ENCODE data around the gene CMA1. TPM values are rescaled to one million over a fixed set of nuclear protein-coding genes. Genes with fewer than 3 reads are reported as not detected.
"Not testable (repeated sequence)": the region's sequence is repeated elsewhere in the genome, so short reads cannot be mapped to it uniquely, and the experiment has no call there.

CMA1 gene
- total RNA-seq, 4 donors from 2014 or later: 0.63 to 2.2 (median 1.2) TPM; not detected in 1

GRCh38 chr14:24518851-24519250 is 10.8 kb upstream of the CMA1 start:
- TF ChIP-seq CTCF (IDR thresholded peaks at IDR 0.05) (no peak), POLR2A (IDR thresholded peaks at IDR 0.05) (no peak)
- intact Hi-C loops (cut with DNase I; ENCODE audit: low total_unique reads): no loop called here
- no peak overlapping the region for H3K4me3 ChIP-seq (ENCODE audit: low read depth, poor library complexity, severe bottlenecking)
- WGBS, 2 donors: 70 to 76% methylated on average over 2 of the region's 2 CpGs
- DNase-seq (ENCODE audit: low spot score in 2 of 2): no peak

GRCh38 chr14:24514209-24514608 is 6.1 kb upstream of the CMA1 start:
- DNase-seq (ENCODE audit: low spot score in 2 of 2): no peak
- TF ChIP-seq POLR2A (IDR thresholded peaks at IDR 0.05): no peak
- TF ChIP-seq CTCF (IDR thresholded peaks at IDR 0.05): no peak
- intact Hi-C loops (cut with DNase I; ENCODE audit: low total_unique reads): no loop called here
- H3K4me3 ChIP-seq (ENCODE audit: low read depth, poor library complexity, severe bottlenecking): no peak overlapping the region
- 82 to 96% methylated on average over 1 of the region's 1 CpG for WGBS, 2 donors

- 10 to 12% methylated on average over 2 of the region's 2 CpGs for WGBS, 2 donors
- H3K4me3 ChIP-seq (ENCODE audit: low read depth, poor library complexity, severe bottlenecking): no peak overlapping the region
- intact Hi-C loops (cut with DNase I; ENCODE audit: low total_unique reads): no loop called here
- TF ChIP-seq CTCF (IDR thresholded peaks at IDR 0.05): no peak
- no peak for TF ChIP-seq POLR2A (IDR thresholded peaks at IDR 0.05)
- no peak for DNase-seq (ENCODE audit: low spot score in 2 of 2)
Measured at GRCh38 chr14:24513009-24513408, 4.9 kb upstream of the CMA1 start.

- intact Hi-C loops (cut with DNase I; ENCODE audit: low total_unique reads): no loop called here
- H3K4me3 ChIP-seq (ENCODE audit: low read depth, poor library complexity, severe bottlenecking): no peak overlapping the region
- TF ChIP-seq POLR2A (IDR thresholded peaks at IDR 0.05) (no peak), CTCF (IDR thresholded peaks at IDR 0.05) (no peak)
- WGBS, 2 donors: 72 to 79% methylated on average over 6 of the region's 6 CpGs
- DNase-seq (ENCODE audit: low spot score in 2 of 2): no peak
Measured at GRCh38 chr14:24506443-24506842, 1.6 kb downstream of the CMA1 start.

- intact Hi-C loops (cut with DNase I; ENCODE audit: low total_unique reads): no loop called here
- TF ChIP-seq CTCF (IDR thresholded peaks at IDR 0.05) (no peak), POLR2A (IDR thresholded peaks at IDR 0.05) (no peak)
- H3K4me3 ChIP-seq (ENCODE audit: low read depth, poor library complexity, severe bottlenecking): no peak overlapping the region
- WGBS, 2 donors: 73 to 79% methylated on average over 5 of the region's 5 CpGs
- DNase-seq (ENCODE audit: low spot score in 2 of 2): no peak
Measured at GRCh38 chr14:24504425-24504950, 3.6 kb downstream of the CMA1 start.

- H3K4me3 ChIP-seq (ENCODE audit: low read depth, poor library complexity, severe bottlenecking): not testable (repeated sequence)
- WGBS, 2 donors: 78 to 83% methylated on average over 19 of the region's 19 CpGs
Measured at GRCh38 chr14:24491586-24492408, 16.3 kb downstream of the CMA1 start.

More at GRCh38 chr14:24491586-24492408, 16.3 kb downstream of the CMA1 start:
- DNase-seq (ENCODE audit: low spot score in 2 of 2); intact Hi-C loops (cut with DNase I; ENCODE audit: low total_unique reads): not testable (repeated sequence)
